ENCODE measurements around the gene SH3BP5. TPM values are rescaled to one million over a fixed set of nuclear protein-coding genes. Genes with fewer than 3 reads are reported as not detected.
"Not testable (repeated sequence)": the region's sequence is repeated elsewhere in the genome, so short reads cannot be mapped to it uniquely, and the experiment has no call there.

SH3BP5 gene
- total RNA-seq, 1 donor from 2014 or later = 110 TPM

DNA sequence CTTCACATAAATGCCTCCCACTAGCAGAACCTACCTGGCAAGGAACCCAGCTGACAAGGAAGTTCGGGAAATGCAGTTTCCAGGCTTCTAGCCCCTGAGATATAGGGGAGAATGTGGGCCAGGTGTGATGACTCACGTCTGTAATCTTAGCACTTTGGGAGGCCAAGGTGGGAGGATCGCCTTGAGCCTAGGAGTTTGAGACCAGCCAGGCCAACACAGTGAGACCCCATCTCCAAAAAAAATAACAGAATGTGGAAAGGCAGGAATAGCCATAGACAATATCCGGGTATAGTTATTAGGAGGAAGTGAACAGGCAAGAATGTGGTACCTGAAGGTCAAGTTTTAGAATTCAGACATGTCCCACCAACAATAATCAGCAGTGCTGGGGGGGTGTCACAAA is 40.5 kb upstream of the SH3BP5 start:
- no peak overlapping the region for H3K4me3 ChIP-seq
- DNase-seq (no peak), ATAC-seq (no peak)
- TF ChIP-seq, protein P1, sequence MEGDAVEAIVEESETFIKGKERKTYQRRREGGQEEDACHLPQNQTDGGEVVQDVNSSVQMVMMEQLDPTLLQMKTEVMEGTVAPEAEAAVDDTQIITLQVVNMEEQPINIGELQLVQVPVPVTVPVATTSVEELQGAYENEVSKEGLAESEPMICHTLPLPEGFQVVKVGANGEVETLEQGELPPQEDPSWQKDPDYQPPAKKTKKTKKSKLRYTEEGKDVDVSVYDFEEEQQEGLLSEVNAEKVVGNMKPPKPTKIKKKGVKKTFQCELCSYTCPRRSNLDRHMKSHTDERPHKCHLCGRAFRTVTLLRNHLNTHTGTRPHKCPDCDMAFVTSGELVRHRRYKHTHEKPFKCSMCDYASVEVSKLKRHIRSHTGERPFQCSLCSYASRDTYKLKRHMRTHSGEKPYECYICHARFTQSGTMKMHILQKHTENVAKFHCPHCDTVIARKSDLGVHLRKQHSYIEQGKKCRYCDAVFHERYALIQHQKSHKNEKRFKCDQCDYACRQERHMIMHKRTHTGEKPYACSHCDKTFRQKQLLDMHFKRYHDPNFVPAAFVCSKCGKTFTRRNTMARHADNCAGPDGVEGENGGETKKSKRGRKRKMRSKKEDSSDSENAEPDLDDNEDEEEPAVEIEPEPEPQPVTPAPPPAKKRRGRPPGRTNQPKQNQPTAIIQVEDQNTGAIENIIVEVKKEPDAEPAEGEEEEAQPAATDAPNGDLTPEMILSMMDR (IDR thresholded peaks at IDR 0.05) = no peak
- intact Hi-C loops (cut with DNase I) = no loop called here
- no peak overlapping the region for H3K27ac ChIP-seq
- no peaks in the 10 kb centered on the region for H3K27me3 ChIP-seq
- peaks cover 11% of the 10 kb centered on the region for H3K4me1 ChIP-seq
- no peaks in the 10 kb centered on the region for H3K9me3 ChIP-seq
- H3K36me3 ChIP-seq = no peaks in the 10 kb centered on the region

DNA sequence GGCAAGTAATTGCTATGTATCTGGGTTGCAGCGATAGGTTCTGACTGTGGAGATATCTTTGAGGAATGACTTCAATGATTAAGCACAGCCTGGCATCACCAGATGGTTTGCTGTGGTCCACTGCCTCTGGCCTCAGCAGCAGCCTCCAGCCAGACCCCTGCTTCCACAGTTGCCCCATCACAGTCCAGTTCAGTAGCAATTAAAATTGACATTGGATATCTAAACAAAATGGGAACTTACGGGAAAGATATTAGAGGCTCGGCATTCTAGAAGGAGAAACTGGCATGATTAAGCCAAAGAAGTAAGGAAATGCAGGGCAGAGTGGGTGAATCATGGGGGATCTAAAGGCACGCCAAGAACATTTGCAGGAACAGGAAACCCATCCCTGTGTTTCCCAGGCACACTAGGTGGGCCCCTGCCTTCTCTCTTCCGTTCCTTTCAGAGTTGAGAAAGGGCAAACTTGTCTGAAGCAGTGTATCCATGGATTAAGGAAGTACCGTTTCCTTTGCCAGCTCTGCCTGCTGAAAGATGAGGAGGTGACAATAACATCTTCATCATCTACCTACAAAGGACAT is 36.3 kb upstream of the SH3BP5 start:
- peak overlapping the region; percentile 24 for H3K27ac ChIP-seq
- TF ChIP-seq, protein P1 (IDR thresholded peaks at IDR 0.05) = no peak
- no peak for DNase-seq
- H3K9me3 ChIP-seq = no peaks in the 10 kb centered on the region
- intact Hi-C loops (cut with DNase I) = no loop called here
- H3K4me1 ChIP-seq = peaks cover 9% of the 10 kb centered on the region
- ATAC-seq = peak; percentile 71
- no peaks in the 10 kb centered on the region for H3K36me3 ChIP-seq
- H3K4me3 ChIP-seq = no peak overlapping the region
- H3K27me3 ChIP-seq = no peaks in the 10 kb centered on the region

DNA sequence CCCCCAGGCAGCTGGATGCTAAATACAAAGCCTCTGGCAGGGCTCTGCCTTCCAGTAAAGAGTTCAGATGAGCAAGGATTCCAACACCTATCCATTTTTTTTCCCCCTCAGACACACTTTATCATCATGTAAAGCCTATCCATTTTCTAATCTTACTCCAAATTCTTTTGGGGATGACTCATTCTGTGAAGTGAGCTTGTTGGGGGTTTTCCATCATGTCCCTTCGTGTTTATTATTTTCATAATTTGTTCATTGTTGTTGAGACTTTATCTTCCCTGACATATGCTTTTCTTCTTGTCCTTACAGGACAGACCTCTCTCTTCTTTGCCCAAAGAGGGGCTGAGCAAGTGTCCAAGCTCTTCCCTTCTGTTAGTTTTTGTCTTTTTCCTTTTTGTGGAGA is 34.7 kb upstream of the SH3BP5 start:
- no peaks in the 10 kb centered on the region for H3K9me3 ChIP-seq
- TF ChIP-seq, protein P1 (IDR thresholded peaks at IDR 0.05) = no peak
- intact Hi-C loops (cut with DNase I) = no loop called here
- no peaks in the 10 kb centered on the region for H3K36me3 ChIP-seq
- no peak overlapping the region for H3K4me3 ChIP-seq
- H3K27ac ChIP-seq = no peak overlapping the region
- H3K27me3 ChIP-seq = no peaks in the 10 kb centered on the region
- ATAC-seq (no peak), DNase-seq (no peak)
- peaks cover 9% of the 10 kb centered on the region for H3K4me1 ChIP-seq

DNA sequence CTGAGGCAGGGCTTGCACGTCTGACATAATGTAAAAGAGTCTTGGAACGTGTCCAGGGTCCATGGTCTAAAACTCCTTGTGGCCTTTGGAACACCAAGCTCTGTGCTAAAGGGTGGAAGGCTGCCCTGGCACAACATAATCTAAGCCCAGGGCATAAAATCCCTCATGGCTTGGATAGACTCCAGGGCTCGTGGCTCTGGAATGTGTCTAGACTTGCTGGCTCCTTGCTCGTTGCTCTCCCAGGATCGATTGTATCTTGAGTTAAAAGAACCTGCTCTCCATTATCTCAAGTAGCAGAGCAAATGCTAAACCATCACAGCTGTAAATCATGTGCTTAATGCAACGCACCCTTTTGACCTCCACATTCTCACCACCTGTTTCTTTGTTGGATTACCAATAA is 31.7 kb upstream of the SH3BP5 start:
- DNase-seq; intact Hi-C loops (cut with DNase I): not testable (repeated sequence)

DNA sequence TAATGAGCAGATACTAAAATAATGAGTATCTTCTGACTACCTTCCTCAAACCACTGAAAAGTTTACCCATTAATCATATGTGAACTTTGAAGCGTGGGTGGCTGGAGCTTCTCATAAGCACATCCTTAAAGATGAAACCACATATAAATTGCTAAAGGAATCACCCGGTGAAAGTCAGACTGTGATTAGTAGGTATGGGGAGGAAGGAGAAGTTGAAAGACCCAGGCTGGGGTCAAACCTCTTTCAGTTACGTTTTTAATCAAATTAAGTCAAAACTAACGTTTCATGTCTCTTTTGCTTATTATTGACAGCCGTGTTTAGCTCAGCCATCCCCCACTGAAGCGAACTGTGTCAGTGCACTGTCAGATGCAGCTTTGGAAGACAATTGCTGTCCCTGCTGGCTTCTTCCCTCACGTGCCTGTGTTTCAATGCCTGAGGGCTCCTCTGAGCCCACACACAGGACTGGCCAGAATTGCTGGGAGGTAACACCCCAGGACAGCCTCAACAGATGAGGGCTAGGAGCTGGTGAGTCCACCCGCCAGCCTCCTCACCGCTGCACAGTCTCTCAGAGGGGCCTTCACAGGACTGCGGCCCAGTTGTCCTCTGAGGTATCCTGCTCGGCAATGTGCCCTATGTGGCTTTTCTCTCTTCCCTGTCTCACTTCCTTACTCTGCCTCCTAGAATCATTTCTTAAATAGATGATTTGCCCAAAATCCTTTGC is 29.3 kb upstream of the SH3BP5 start:
- no peak for DNase-seq
- Histone ChIP-seq H3K27me3 (no peaks in the 10 kb centered on the region), H3K4me1 (peaks cover 4% of the 10 kb centered on the region), H3K36me3 (no peaks in the 10 kb centered on the region), H3K9me3 (no peaks in the 10 kb centered on the region), H3K4me3 (no peak overlapping the region), H3K27ac (no peak overlapping the region)
- ATAC-seq = peak; percentile 78
- TF ChIP-seq, protein P1 (IDR thresholded peaks at IDR 0.05) = no peak
- intact Hi-C loops (cut with DNase I) = no loop called here

More for the DNA sequence above, 31.7 kb upstream of the SH3BP5 start:
- not testable (repeated sequence) for H3K9me3 ChIP-seq, H3K4me3 ChIP-seq, H3K36me3 ChIP-seq, H3K27ac ChIP-seq, ATAC-seq, H3K27me3 ChIP-seq
- peaks cover 11% of the 10 kb centered on the region for H3K4me1 ChIP-seq

DNA sequence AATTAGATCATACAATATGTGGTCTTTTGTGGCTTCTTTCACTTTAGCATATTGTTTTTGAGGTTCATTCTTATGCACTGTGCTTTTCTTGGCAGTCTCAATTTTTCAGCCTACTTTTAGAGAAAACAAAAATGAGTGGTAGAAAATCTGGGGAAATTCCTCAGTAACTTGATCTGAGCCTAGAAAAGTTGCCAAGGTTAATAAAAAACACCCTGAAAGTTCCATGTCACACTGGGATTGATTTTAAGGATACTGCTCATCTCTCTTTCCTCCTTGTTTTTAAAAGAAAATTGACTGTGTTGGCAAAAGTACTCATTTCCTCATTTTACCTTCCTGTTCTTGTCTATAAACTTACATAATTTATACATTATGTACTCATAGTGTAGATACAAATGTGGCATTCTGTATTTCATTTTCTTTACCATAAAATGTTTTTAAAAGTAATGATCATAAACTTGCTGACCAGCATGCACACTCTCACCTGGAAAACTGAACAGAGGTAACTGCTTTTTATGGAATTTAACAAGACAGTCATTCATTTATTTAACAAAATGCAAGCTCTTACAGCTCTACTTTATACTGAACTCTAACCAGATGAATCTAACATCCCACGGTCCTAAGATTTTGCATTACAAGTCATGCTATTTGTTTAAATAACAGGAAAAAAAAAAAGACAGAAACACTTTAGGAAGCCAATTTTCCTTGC is 28.6 kb upstream of the SH3BP5 start:
- no peak overlapping the region for H3K4me3 ChIP-seq
- ATAC-seq = no peak
- TF ChIP-seq, protein P1 (IDR thresholded peaks at IDR 0.05) = no peak

More for the DNA sequence above, 28.6 kb upstream of the SH3BP5 start:
- Histone ChIP-seq H3K27ac (peak overlapping the region; percentile 12), H3K27me3 (no peaks in the 10 kb centered on the region), H3K36me3 (no peaks in the 10 kb centered on the region), H3K9me3 (no peaks in the 10 kb centered on the region), H3K4me1 (peaks cover 4% of the 10 kb centered on the region)
- intact Hi-C loops (cut with DNase I) = no loop called here
- DNase-seq = no peak

All from upper lobe of right lung (tissue), 1 donor.